GM21529 (cell line): Measurements from ENCODE around the gene MED1.
"Not testable (repeated sequence)": the region's sequence is repeated elsewhere in the genome, so short reads cannot be mapped to it uniquely, and the experiment has no call there.

ENCODE experiments used
- ATAC-seq: cut with Tn5 transposase; IDR thresholded peaks from one replicate; pipeline ENCODE4 v1.9.1; 2021; ENCODE audit not compliant: unreplicated experiment

The MED1 gene, protein sequence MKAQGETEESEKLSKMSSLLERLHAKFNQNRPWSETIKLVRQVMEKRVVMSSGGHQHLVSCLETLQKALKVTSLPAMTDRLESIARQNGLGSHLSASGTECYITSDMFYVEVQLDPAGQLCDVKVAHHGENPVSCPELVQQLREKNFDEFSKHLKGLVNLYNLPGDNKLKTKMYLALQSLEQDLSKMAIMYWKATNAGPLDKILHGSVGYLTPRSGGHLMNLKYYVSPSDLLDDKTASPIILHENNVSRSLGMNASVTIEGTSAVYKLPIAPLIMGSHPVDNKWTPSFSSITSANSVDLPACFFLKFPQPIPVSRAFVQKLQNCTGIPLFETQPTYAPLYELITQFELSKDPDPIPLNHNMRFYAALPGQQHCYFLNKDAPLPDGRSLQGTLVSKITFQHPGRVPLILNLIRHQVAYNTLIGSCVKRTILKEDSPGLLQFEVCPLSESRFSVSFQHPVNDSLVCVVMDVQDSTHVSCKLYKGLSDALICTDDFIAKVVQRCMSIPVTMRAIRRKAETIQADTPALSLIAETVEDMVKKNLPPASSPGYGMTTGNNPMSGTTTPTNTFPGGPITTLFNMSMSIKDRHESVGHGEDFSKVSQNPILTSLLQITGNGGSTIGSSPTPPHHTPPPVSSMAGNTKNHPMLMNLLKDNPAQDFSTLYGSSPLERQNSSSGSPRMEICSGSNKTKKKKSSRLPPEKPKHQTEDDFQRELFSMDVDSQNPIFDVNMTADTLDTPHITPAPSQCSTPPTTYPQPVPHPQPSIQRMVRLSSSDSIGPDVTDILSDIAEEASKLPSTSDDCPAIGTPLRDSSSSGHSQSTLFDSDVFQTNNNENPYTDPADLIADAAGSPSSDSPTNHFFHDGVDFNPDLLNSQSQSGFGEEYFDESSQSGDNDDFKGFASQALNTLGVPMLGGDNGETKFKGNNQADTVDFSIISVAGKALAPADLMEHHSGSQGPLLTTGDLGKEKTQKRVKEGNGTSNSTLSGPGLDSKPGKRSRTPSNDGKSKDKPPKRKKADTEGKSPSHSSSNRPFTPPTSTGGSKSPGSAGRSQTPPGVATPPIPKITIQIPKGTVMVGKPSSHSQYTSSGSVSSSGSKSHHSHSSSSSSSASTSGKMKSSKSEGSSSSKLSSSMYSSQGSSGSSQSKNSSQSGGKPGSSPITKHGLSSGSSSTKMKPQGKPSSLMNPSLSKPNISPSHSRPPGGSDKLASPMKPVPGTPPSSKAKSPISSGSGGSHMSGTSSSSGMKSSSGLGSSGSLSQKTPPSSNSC (N-terminal part only)

DNA sequence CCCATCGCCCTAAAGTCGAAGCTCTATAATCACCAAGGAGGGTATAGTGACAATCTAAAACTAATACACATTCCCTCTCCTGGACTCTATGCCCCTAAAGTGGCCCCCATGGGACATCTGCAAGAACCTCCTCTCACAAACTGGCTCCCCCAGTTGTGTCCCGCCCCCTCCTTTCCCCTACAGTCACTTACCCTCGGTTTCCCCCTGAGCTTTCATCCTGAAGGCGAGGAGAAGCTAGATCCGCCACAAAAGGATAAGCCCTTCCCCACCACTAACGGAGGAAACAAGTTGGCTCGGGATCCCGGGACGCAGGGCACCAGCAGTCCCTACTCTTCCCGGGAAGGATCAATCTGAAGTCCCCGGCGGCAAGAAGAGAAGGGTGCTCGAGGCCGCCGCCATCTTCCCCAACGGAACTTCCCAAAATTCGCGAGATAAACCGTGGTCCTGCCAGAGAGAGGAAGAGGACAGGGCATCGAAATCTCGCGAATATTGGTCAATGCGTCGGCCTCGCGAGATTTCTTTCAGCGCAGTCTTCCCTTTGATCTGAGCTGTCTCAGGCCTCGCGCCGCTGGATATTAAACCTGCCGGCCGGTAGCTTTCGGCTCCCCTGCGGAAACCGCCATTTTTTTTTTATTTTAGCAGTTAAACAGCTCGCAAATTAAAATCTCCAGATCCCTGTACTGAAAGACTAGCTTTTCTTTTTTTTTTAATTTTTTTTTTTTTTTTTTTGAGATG is at the start of gene MED1:
Gene MED1, minus strand, starts transcription at position 417 of the 735 bp plus-strand sequence. Its CDS starts 201 bp downstream, at position 216.
- peak; percentile 91 for ATAC-seq

DNA sequence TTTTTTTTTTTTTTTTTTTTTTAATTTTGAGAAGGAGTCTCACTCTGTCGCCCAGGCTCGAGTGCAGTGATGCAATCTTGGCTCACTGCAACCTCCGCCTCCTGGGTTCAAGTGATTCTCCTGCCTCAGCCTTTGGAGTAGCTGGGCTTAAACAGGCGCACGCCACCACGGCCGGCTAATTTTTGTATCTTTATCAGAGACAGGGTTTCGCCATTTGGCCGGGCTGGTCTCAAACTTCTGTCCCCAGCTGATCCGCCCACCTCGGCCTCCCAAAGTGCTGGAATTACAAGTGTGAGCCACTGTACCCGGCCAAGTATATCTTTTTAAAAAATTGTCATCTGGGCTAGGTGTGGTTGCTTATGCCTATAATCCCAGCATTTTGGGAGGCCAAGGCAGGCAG is 45.9 kb upstream of the MED1 start:
- ATAC-seq: not testable (repeated sequence)

DNA sequence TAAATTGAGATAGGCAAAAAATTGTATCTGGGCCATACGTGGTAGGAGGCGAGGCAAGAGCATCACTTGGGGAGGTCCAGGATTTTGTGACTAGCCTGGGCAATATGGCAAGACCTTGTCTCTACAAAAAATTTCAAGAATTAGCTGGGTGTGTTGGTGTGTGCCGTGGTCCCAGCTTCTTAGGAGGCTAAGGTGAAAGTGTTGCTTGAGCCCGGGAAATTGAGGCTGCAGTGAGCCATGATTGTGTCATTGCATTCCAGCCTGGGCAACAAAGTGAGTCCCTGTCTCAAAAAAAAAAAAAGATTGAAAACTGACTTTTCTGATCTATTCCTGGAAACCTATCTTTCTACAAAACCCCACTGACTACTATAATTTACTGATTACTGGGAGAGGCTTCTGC is 36.9 kb upstream of the MED1 start:
- ATAC-seq: no peak

DNA sequence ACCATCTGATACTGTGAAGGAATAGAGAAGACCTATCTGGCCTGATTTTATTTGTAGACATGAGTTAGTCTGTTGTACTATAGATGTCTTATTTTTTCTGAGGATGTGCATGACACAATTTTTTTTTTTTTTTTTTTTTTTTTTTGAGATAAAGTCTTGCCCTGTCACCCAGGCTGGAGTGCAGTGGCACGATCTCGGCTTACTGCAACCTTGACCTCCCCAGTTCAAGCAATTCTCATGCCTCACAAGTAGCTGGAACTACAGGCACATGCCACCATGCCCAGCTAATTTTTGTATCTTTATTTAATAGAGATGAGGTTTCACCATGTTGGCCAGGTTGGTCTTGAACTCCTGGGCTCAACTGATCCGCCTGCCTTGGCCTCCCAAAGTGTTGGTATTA is 36.4 kb upstream of the MED1 start:
- ATAC-seq: not testable (repeated sequence)

DNA sequence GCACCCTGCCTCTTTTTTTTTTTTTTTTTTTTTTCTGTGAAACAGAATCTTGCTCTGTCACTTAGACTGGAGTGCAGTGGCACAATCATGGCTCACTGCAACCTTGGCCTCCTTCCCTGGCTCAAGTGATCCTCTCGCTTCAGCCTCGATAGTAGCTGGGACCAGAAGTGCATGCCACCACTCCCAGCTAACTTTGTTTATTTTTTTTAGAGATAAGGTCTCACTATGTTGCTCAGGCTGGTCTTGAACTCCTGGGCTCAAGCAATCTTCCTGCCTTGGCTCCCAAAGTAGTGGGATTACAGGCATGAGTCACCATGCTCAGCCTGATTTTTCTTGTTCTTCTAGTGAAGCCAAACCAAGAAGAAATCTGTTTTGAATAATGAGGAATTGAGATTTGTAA is 35.2 kb upstream of the MED1 start:
- no peak for ATAC-seq

DNA sequence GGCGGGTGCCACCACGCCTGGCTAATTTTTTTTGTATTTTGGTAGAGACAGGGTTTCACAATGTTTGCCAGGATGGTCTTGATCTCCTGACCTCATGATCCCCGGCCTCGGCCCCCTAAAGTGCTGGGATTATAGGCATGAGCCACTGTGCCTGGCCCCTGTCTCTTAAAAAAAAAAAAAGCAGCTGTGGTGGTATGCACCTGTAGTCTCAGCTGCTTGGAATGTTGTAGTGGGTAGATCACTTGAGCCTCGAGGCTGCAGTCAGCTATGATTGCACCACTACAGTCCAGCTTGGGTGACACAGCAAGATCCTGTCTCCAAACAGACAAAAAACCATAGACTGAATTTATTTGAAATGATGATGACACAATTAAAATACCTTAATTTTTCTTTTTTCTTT is 34.5 kb upstream of the MED1 start:
- ATAC-seq: no peak

DNA sequence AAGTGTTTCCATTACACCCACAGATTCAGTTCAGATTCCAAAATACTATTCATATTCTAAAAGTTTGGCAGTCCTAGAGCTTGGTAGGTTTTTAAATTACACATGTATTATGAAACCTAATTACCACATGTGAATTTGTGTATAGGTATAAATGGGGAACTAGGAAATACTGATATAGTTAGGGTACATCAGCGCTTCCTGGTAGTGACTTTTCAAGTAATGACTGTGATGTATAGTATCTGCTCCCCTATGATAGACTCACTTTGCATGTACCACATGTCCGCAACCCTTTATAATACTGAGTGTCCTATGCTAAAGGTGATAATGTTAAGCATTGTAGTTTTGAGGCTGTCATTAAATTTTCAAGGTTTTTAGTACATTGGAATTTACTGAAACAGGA is 33.1 kb upstream of the MED1 start:
- ATAC-seq: peak; percentile 84

DNA sequence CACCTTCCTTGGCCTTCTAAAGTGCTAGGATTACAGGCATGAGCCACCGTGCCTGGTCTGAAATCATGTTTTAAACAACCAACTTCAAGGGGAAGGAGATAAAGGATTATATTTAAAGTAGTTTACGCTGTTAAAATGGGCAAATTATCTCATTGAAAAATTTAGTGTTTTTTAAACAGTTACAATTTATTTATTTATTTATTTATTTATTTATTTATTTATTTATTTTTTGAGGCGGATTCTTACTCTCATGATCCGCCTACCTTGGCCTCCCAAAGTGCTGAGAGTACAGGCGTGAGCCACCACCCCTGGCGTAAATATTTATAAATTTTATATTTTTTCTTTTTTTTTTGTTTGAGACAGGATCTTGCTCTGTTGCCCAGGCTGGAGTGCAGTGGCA is 32.4 kb upstream of the MED1 start:
- no peak for ATAC-seq

DNA sequence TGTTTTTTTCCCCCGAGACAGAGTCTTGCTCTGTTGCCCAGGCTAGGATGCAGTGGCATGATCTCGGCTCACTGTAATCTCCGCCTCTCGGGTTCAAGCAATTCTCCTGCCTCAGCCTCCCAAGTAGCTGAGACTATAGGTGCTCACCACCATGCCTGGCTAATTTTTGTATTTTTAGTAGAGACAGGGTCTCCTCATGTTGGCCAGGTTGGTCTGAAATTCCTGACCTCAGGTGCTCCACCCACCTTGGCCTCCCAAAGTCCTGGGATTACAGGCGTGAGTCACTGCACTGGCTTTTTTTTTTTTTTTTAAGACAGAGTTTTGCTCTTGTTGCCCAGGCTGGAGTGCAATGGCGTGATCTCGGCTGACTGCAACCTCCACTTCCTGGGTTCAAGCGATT is 28.6 kb upstream of the MED1 start:
- not testable (repeated sequence) for ATAC-seq

DNA sequence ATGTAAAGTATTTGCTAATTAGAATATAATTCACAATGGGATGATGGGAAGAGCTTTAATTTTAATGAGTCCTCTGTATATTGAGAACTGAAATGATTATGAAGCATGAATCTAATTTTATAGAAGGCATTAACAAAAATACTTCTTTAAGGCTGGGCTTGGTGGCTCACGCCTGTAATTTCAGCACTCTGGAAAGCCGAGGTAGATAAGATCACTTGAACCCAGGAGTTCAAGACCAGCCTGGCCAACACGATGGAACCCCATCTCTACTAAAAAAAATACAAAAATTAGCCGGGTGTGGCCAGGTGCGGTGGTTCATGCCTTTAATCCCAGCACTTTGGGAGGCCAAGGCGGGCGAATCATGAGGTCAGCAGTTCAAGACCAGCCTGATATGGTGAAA is 22.2 kb upstream of the MED1 start:
- no peak for ATAC-seq

DNA sequence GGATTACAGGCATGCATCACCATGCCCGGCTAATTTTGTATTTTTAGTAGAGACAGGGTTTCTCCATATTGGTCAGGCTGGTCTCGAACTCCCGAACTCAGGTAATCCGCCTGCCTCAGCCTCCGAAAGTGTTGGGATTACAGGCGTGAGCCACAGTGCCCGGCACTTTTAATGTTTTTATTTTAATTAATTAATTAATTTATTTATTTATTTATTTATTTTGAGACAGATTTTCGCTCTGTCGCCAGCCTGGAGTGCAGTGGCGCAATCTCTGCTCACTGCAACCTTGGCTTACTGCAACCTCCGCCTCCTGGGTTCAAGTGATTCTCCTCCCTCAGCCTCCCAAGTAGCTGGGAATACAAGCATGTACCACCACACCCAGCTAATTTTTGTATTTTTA is 17.5 kb upstream of the MED1 start:
- not testable (repeated sequence) for ATAC-seq

DNA sequence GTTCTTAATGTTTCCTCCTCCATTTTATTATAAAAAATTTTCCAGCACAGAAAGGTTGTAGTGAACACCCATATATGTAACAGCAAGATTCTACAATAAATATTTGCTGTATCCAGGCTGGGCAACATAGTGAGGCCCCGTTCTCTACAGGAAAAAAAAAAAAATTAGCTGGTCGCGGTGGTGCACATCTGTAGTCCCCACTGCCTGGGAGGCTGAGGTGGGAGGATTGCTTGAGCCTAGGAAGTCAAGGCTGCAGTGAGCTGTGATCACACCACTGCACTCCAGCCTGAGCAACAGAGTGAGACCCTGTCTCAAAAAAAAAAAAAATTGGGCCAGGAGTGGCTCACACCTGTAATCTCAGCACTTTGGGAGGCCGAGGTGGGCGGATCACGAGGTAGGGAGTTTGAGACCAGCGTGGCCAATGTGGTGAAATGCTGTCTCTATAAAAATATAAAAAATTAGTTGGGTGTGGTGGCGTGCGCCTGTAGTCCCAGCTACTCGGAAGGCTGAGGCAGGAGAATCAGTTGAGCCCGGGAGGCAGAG is 13.6 kb upstream of the MED1 start:
- ATAC-seq: not testable (repeated sequence)

DNA sequence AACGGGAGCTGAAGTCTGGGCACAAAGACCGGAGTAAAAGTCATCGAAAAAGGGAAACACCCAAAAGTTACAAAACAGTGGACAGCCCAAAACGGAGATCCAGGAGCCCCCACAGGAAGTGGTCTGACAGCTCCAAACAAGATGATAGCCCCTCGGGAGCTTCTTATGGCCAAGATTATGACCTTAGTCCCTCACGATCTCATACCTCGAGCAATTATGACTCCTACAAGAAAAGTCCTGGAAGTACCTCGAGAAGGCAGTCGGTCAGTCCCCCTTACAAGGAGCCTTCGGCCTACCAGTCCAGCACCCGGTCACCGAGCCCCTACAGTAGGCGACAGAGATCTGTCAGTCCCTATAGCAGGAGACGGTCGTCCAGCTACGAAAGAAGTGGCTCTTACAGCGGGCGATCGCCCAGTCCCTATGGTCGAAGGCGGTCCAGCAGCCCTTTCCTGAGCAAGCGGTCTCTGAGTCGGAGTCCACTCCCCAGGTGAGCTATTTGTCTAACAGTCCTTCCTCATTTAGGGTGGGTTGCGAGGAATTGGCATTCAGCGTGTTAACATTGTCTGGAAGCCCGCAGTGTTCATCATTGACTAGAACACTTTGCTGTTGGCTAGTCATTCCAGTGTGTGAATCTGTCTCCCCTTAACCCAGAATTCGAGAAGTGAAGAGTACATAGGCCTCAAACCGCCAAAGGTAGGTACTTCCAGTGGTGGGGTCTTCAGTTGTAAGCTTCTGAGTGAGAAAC is 11.7 kb upstream of the MED1 start:
- no peak for ATAC-seq

DNA sequence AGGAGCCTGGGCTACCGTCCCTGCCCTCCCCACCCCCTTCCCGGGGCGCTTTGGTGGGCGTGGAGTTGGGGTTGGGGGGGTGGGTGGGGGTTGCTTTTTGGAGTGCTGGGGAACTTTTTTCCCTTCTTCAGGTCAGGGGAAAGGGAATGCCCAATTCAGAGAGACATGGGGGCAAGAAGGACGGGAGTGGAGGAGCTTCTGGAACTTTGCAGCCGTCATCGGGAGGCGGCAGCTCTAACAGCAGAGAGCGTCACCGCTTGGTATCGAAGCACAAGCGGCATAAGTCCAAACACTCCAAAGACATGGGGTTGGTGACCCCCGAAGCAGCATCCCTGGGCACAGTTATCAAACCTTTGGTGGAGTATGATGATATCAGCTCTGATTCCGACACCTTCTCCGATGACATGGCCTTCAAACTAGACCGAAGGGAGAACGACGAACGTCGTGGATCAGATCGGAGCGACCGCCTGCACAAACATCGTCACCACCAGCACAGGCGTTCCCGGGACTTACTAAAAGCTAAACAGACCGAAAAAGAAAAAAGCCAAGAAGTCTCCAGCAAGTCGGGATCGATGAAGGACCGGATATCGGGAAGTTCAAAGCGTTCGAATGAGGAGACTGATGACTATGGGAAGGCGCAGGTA is 11.0 kb upstream of the MED1 start:
- peak; percentile 13 for ATAC-seq

DNA sequence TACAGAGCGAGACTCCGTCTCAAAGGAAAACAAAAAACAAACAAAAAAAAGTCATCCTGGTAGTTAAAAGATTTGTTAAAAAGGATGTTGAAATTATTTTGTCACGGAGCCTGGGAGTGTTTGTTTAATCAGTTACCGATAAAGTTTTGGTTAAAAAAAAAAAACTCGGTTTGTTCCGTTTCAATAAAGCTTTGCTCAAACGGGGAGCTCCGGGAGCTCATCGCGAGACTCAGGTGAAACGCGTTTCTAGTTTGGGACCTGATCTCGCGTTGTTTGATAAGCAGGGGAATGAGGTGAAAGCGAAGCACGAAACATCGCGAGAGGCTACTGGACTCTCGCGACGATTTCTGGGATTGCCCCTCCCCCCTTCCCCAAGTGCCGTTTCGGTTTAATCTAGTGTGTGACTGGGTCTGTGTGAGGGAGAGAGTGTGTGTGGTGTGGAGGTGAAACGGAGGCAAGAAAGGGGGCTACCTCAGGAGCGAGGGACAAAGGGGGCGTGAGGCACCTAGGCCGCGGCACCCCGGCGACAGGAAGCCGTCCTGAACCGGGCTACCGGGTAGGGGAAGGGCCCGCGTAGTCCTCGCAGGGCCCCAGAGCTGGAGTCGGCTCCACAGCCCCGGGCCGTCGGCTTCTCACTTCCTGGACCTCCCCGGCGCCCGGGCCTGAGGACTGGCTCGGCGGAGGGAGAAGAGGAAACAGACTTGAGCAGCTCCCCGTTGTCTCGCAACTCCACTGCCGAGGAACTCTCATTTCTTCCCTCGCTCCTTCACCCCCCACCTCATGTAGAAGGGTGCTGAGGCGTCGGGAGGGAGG is 10.3 kb upstream of the MED1 start, which contains the start of gene CDK12:
Gene CDK12, plus strand, starts transcription at position 374 of the 813 bp plus-strand sequence. CDS start 586 bp downstream, outside the sequence.
- peak; percentile 76 for ATAC-seq

DNA sequence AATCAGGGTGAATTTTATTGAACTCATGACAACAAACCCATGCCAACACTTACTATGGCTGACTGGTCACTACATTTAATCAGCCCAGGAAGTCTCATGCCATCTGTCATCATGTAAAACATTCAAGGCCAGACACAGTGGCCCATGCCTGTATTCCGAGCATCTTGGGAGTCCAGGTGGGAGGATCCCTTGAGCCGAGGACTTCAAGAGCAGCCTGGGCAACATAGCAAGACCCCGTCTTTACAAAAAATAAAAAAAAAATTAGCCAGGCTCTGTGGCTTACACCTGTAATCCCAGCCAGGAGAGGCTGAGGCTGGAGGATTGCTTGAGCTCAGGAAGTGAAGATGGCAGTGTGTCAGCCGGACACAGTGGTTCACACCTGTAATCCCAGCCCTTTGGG is 4.9 kb upstream of the MED1 start:
- no peak for ATAC-seq

DNA sequence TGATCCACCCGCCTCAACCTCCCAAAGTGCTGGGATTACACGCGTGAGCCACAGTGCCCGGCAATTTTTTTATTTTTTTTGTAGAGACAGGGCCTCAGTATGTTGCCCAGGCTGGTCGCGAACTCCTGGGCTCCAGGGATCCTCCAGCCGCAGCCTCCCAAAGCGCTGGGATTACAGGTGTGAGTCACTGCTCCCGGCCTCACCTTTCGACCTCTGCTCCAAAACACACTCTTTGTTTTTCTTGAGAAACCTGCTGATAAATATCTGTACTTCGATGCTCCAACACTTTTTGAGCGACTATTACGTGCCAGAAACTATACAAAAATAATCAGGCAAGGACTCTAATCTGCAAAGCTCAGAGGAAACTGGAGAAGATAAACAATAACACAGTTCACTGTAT is 1.0 kb downstream of the MED1 start:
- ATAC-seq: no peak

DNA sequence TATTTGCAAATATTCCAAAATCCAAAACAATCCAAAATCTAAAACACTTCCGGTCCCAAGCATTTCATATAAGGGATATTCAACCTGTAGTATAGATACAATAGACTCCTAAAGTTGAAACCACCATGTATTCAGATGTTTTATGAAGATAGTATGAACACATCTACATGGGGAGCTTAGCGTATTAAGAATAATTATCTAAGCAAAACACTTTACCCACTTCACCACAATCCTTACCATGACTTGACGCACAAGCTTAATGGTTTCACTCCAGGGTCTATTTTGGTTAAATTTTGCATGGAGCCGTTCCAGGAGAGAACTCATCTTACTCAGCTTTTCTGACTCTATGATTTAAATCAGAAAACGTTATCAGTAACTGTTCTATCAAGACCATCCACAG is 3.5 kb downstream of the MED1 start:
- no peak for ATAC-seq
